Stimulated activated CD4-positive, alpha-beta T cell treated with anti-CD3 and anti-CD28 coated beads, Interleukin-2, amount 100 ng/mL, for 24 hours (primary cell): ENCODE results near the gene PNLIP.
A peak's percentile ranks its signal among the peaks of the same experiment; 100 is the strongest.

Source experiments
- DNase-seq, 2 donors: peaks; one replicate each; pipeline ENCODE4 v3.0.0-alpha.2; 2020

Gene PNLIP

GRCh38 chr10:116545756-116546155 lies at the start of gene PNLIP:
Gene PNLIP, plus strand, starts transcription at chr10:116545931. Its CDS starts 162 bp downstream, at chr10:116546093.
- DNase-seq: no peak

- no peak for DNase-seq
Observed at GRCh38 chr10:116504786-116505185, 40.9 kb upstream of the PNLIP start.

GRCh38 chr10:116510565-116510964 lies 35.2 kb upstream of the PNLIP start:
- no peak for DNase-seq

- DNase-seq: no peak
Observed at GRCh38 chr10:116511365-116511764, 34.4 kb upstream of the PNLIP start.

GRCh38 chr10:116521424-116522290 lies 24.1 kb upstream of the PNLIP start:
- DNase-seq: peak; percentile 19 to 27

GRCh38 chr10:116522803-116523381 lies 22.8 kb upstream of the PNLIP start:
- no peak for DNase-seq

GRCh38 chr10:116524736-116525135 lies 21.0 kb upstream of the PNLIP start:
- no peak for DNase-seq

GRCh38 chr10:116526219-116526618 lies 19.5 kb upstream of the PNLIP start:
- no peak for DNase-seq

- DNase-seq: no peak
Observed at GRCh38 chr10:116536810-116537209, 8.9 kb upstream of the PNLIP start.

- DNase-seq: no peak
Observed at GRCh38 chr10:116538456-116538855, 7.3 kb upstream of the PNLIP start.

GRCh38 chr10:116538992-116539391 lies 6.7 kb upstream of the PNLIP start:
- DNase-seq: no peak

GRCh38 chr10:116540814-116541213 lies 4.9 kb upstream of the PNLIP start:
- DNase-seq: no peak

GRCh38 chr10:116542007-116542677 lies 3.6 kb upstream of the PNLIP start:
- DNase-seq: no peak

GRCh38 chr10:116545122-116545521 lies 609 bp upstream of the PNLIP start:
- no peak for DNase-seq

- DNase-seq: no peak
Observed at GRCh38 chr10:116548301-116548700, 2.6 kb downstream of the PNLIP start.

GRCh38 chr10:116553378-116553980 lies 7.7 kb downstream of the PNLIP start:
- DNase-seq: no peak

GRCh38 chr10:116554628-116555027 lies 8.9 kb downstream of the PNLIP start:
- no peak for DNase-seq

- DNase-seq: no peak
Observed at GRCh38 chr10:116555880-116556279, 10.1 kb downstream of the PNLIP start.

GRCh38 chr10:116557305-116557880 lies 11.7 kb downstream of the PNLIP start:
- no peak for DNase-seq

GRCh38 chr10:116565534-116565933 lies 19.8 kb downstream of the PNLIP start:
- no peak for DNase-seq

- DNase-seq: no peak
Observed at GRCh38 chr10:116566932-116567331, 21.2 kb downstream of the PNLIP start.

GRCh38 chr10:116567335-116567734 lies 21.6 kb downstream of the PNLIP start:
- no peak for DNase-seq

GRCh38 chr10:116574797-116575196 lies 29.1 kb downstream of the PNLIP start:
- no peak for DNase-seq
